ENCODE results near the gene RBFOX2. TPM values are rescaled to one million over a fixed set of nuclear protein-coding genes. Genes with fewer than 3 reads are reported as not detected.

The RBFOX2 gene
- total and polyA plus RNA-seq, 2 of the 8 experiments (the other 6 are each of a cell fraction or from before 2014, with no cell fraction given): 121 to 122 TPM

DNA sequence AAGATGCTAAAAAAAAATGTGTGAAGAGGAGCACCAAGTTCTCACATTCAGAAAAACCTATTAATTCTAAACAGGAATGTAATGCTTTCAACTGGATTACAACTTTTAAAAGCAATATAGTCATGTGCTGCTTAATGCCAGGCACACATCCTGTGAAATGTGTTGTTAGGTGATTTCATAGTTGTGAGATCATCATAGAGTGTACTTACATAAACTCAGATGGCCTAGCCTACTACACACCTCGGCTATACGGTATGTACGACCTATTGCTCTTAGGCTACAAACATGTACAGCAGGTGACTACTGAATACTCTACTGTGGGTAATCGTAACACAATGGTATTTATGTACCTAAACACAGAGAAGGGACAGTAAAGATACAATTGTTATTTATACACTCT, 142.3 kb downstream of the RBFOX2 start (continued):
- TF ChIP-seq, protein P1, sequence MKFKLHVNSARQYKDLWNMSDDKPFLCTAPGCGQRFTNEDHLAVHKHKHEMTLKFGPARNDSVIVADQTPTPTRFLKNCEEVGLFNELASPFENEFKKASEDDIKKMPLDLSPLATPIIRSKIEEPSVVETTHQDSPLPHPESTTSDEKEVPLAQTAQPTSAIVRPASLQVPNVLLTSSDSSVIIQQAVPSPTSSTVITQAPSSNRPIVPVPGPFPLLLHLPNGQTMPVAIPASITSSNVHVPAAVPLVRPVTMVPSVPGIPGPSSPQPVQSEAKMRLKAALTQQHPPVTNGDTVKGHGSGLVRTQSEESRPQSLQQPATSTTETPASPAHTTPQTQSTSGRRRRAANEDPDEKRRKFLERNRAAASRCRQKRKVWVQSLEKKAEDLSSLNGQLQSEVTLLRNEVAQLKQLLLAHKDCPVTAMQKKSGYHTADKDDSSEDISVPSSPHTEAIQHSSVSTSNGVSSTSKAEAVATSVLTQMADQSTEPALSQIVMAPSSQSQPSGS (IDR thresholded peaks at IDR 0.05; ENCODE audit: low read length): no peak
- TF ChIP-seq CTBP2 (IDR thresholded peaks at IDR 0.05; ENCODE audit: borderline replicate concordance, insufficient read depth, insufficient read length, low read length) (no peak), RXRA (IDR thresholded peaks at IDR 0.05; ENCODE audit: insufficient read depth, low read depth, low read length) (no peak), SIN3A (conservative IDR thresholded peaks at IDR 0.05 in 1 of 2, IDR thresholded peaks at IDR 0.05 in 1 of 2; ENCODE audit: low read depth in 1 of 2, low read length in 2 of 2) (no peak), SP1 (IDR thresholded peaks at IDR 0.05; ENCODE audit: low read depth, low read length) (no peak)

Measured in H1 (cell line).